H9 (cell line): ENCODE results near the gene CEP170B. TPM values are rescaled to one million over a fixed set of nuclear protein-coding genes. Genes with fewer than 3 reads are reported as not detected.

Source experiments
- DNase-seq: peaks from one replicate; pipeline ENCODE4 v3.0.0-alpha.2; 2017
- H2AFZ ChIP-seq: one replicate; pipeline ENCODE4 v1.6.1; 2013; ENCODE audit warnings: mild to moderate bottlenecking, low read length, control low read depth, moderate library complexity
- H2AK5ac ChIP-seq: 2 replicates; pipeline ENCODE4 v1.6.1; 2013; ENCODE audit warnings: low read length, control low read depth, mixed read lengths; ENCODE audit not compliant: insufficient read length
- H2BK120ac ChIP-seq: one replicate; pipeline ENCODE4 v1.6.1; 2013; ENCODE audit warnings: low read depth, mild to moderate bottlenecking, low read length, control low read depth, inconsistent platforms; ENCODE audit not compliant: poor library complexity, severe bottlenecking
- H2BK12ac ChIP-seq: 2 replicates; pipeline ENCODE4 v1.6.1; 2013; ENCODE audit warnings: low read length, control low read depth, mixed read lengths, low read depth; ENCODE audit not compliant: insufficient read length
- H2BK15ac ChIP-seq: 2 replicates; pipeline ENCODE4 v1.6.1; 2013; ENCODE audit warnings: low read depth, low read length, control low read depth
- H2BK20ac ChIP-seq: one replicate; pipeline ENCODE4 v1.6.1; 2013; ENCODE audit warnings: low read depth, mild to moderate bottlenecking, low read length, control low read depth, inconsistent platforms; ENCODE audit not compliant: poor library complexity, severe bottlenecking
- H2BK5ac ChIP-seq: 2 replicates; pipeline ENCODE4 v1.6.1; 2013; ENCODE audit warnings: low read length, control low read depth, mixed read lengths; ENCODE audit not compliant: insufficient read length
- H3K14ac ChIP-seq: 2 replicates; pipeline ENCODE4 v1.6.1; 2013; ENCODE audit warnings: low read length, control low read depth; ENCODE audit not compliant: insufficient read depth
- H3K18ac ChIP-seq: 2 replicates; pipeline ENCODE4 v1.6.1; 2013; ENCODE audit warnings: low read depth, mild to moderate bottlenecking, mixed read lengths, low read length, control low read depth; ENCODE audit not compliant: insufficient read length
- H3K23ac ChIP-seq: 2 replicates; pipeline ENCODE4 v1.6.1; 2013; ENCODE audit warnings: low read length, control low read depth, mixed read lengths, low read depth; ENCODE audit not compliant: insufficient read length
- H3K23me2 ChIP-seq: 2 replicates; pipeline ENCODE4 v1.6.1; 2013; ENCODE audit warnings: low read depth, mild to moderate bottlenecking, mixed read lengths, low read length, control low read depth; ENCODE audit not compliant: insufficient read length, poor library complexity, severe bottlenecking
- H3K27ac ChIP-seq: 2 replicates; pipeline ENCODE4 v1.5.1; 2013; ENCODE audit warnings: low read length, control low read depth, mixed read lengths, low read depth; ENCODE audit not compliant: insufficient read length
- H3K27me3 ChIP-seq: 2 replicates; pipeline ENCODE4 v1.6.1; 2013; ENCODE audit warnings: low read length, control low read depth, inconsistent platforms; ENCODE audit not compliant: insufficient read depth
- H3K4ac ChIP-seq: 2 replicates; pipeline ENCODE4 v1.6.1; 2013; ENCODE audit warnings: low read depth, mild to moderate bottlenecking, control low read depth, inconsistent platforms, low read length, moderate library complexity
- H3K4me1 ChIP-seq: 2 replicates; pipeline ENCODE4 v1.6.1; 2013; ENCODE audit warnings: low read length, control low read depth, inconsistent platforms; ENCODE audit not compliant: insufficient read depth
- H3K4me2 ChIP-seq: 2 replicates; pipeline ENCODE4 v1.6.1; 2013; ENCODE audit warnings: low read length, control low read depth, mixed read lengths; ENCODE audit not compliant: insufficient read length, insufficient read depth
- H3K56ac ChIP-seq: 2 replicates; pipeline ENCODE4 v1.6.1; 2013; ENCODE audit warnings: low read depth, mild to moderate bottlenecking, mixed read lengths, low read length, control low read depth; ENCODE audit not compliant: insufficient read length
- H3K79me1 ChIP-seq: 2 replicates; pipeline ENCODE4 v1.6.1; 2013; ENCODE audit warnings: low read depth, mild to moderate bottlenecking, moderate library complexity, low read length, control low read depth, inconsistent platforms; ENCODE audit not compliant: insufficient read depth, poor library complexity, severe bottlenecking
- H3K79me2 ChIP-seq: 2 replicates; pipeline ENCODE4 v1.6.1; 2013; ENCODE audit warnings: low read length, control low read depth, inconsistent platforms; ENCODE audit not compliant: insufficient read depth
- H3K9ac ChIP-seq: 2 replicates; pipeline ENCODE4 v1.6.1; 2013; ENCODE audit warnings: low read length, control low read depth, mixed read lengths; ENCODE audit not compliant: insufficient read length; ENCODE audit errors: extremely low read depth
- H3K9me3 ChIP-seq: one replicate; pipeline ENCODE4 v1.6.1; 2013; ENCODE audit warnings: low read depth, low read length, inconsistent platforms; ENCODE audit not compliant: control insufficient read depth
- H3T11ph ChIP-seq: one replicate; pipeline ENCODE4 v1.6.1; 2013; ENCODE audit warnings: mild to moderate bottlenecking, low read length, control low read depth, inconsistent platforms
- H4K20me1 ChIP-seq: one replicate; pipeline ENCODE4 v1.6.1; 2013; ENCODE audit not compliant: control insufficient read depth, insufficient read length, insufficient read depth
- H4K5ac ChIP-seq: 2 replicates; pipeline ENCODE4 v1.6.1; 2013; ENCODE audit warnings: low read depth, mild to moderate bottlenecking, mixed read lengths, low read length, control low read depth; ENCODE audit not compliant: insufficient read length
- H4K8ac ChIP-seq: replicated peaks from 2 replicates; pipeline ENCODE4 v1.6.1; 2013; ENCODE audit warnings: low read length, control low read depth, mixed read lengths, low read depth; ENCODE audit not compliant: insufficient read length
- H4K91ac ChIP-seq: 2 replicates; pipeline ENCODE4 v1.6.1; 2013; ENCODE audit warnings: low read depth, mild to moderate bottlenecking, moderate library complexity, mixed read lengths, low read length, control low read depth; ENCODE audit not compliant: insufficient read length
- H3K27ac Mint-ChIP-seq, 3 experiments: 2 replicates in 2 of 3; 3 replicates in 1 of 3; pipeline ENCODE4 v1.8.0; 2020 to 2021; ENCODE audit warnings: mixed read lengths in 3 of 3, mild to moderate bottlenecking in 1 of 3, moderate library complexity in 1 of 3
- H3K27me3 Mint-ChIP-seq: 2 replicates; pipeline ENCODE4 v1.8.0; 2021; ENCODE audit warnings: low read depth, mild to moderate bottlenecking, moderate library complexity, mixed read lengths
- H3K36me3 Mint-ChIP-seq, 3 experiments: 2 replicates in 2 of 3; 3 replicates in 1 of 3; pipeline ENCODE4 v1.8.0; 2020 to 2021; ENCODE audit warnings: low read depth in 3 of 3, mixed read lengths in 3 of 3; ENCODE audit not compliant: insufficient read depth in 1 of 3
- H3K4me1 Mint-ChIP-seq, 2 experiments: 2 replicates each; pipeline ENCODE4 v1.8.0; 2020; ENCODE audit warnings: mixed read lengths in 2 of 2
- H3K4me3 Mint-ChIP-seq, 2 experiments: 2 replicates in 1 of 2; 3 replicates in 1 of 2; pipeline ENCODE4 v1.8.0; 2020 to 2021; ENCODE audit warnings: mild to moderate bottlenecking in 2 of 2, mixed read lengths in 2 of 2, moderate library complexity in 1 of 2
- H3K9me3 Mint-ChIP-seq, 2 experiments: 2 replicates in 1 of 2; 3 replicates in 1 of 2; pipeline ENCODE4 v1.8.0; 2020; ENCODE audit warnings: mild to moderate bottlenecking in 2 of 2, mixed read lengths in 2 of 2, moderate library complexity in 1 of 2
- WGBS: extraction: QIAGEN DNeasy Blood & Tissue Kit; methylation state at CpG from one replicate; pipeline ENCODE4 v1.1.7; 2013; ENCODE audit warnings: missing lambda C conversion rate, low lambda C conversion rate, mixed read lengths; ENCODE audit not compliant: insufficient read length; ENCODE audit errors: extremely low coverage; 5-methylcytosine and 5-hydroxymethylcytosine counted together
- total RNA-seq: library from RNA; stranded (reverse); gene quantifications from 2 replicates; pipeline ENCODE4 v1.2.1, GENCODE V29; 2021
- TF ChIP-seq, protein P1 (sequence below): fragments of 200-600 bp; sonication (generic); conservative IDR thresholded peaks from 3 replicates; pipeline ENCODE4 v1.8.0; 2021; ENCODE audit warnings: antibody characterized with exemption, mild to moderate bottlenecking

CEP170B gene
- total RNA-seq, 1 experiment from 2014 or later, result 28.8 TPM

DNA sequence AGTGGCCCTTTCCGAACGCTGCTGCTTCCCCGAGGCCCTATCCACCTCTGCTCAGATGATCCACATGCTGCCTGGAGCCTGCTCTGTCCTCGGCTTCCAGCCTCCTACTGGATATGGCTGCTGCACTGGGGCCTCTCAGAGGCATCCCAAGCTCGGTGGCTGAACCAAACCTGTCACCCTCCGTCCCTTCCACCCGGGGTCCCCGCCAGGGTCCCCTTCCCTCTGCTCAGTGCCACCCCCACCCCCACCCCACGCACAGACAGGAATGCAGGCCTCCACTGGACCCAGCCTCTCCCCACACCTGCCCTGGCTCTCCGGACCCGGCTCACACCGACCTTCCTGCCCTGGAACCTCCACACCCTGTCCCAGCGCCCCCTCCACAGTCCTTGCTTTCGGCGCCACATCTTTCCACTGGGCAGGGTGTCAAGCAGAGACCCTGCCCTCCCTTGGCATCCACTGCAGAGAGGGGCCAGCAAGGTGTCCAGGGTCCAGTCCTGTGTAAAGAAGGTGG, 6.1 kb downstream of the CEP170B start:
- Histone ChIP-seq H4K20me1 (no peaks in the 10 kb centered on the region), H3K23me2 (peaks cover 5% of the 10 kb centered on the region), H3K9ac (no peak overlapping the region), H3K27ac (no peak overlapping the region), H3K14ac (no peak overlapping the region), H3K27me3 (no peaks in the 10 kb centered on the region), H3K56ac (no peak overlapping the region), H2BK15ac (no peak overlapping the region), H3K4ac (no peak overlapping the region), H2BK120ac (no peak overlapping the region), H2BK5ac (no peak overlapping the region), H3K18ac (no peak overlapping the region), H3K79me2 (peaks cover 5% of the 10 kb centered on the region; the same call in 1 of the 2 replicates), H3K79me1 (no peaks in the 10 kb centered on the region), H3K4me2 (no peak overlapping the region), H3K9me3 (no peaks in the 10 kb centered on the region), H3T11ph (no peak overlapping the region), H2AK5ac (no peak overlapping the region), H3K4me1 (no peaks in the 10 kb centered on the region; the same call in 1 of the 2 replicates), H3K23ac (no peak overlapping the region), H2BK12ac (no peak overlapping the region), H4K8ac (no peak overlapping the region), H2AFZ (no peak overlapping the region), H2BK20ac (no peak overlapping the region), H4K5ac (no peak overlapping the region), H4K91ac (no peak overlapping the region)
- no peak for DNase-seq
- WGBS, result no CpG with 5 or more reads among the region's 15 CpGs
- Mint-ChIP-seq H3K36me3 (peaks cover 0 to 1% (median 0%) of the 10 kb centered on the region in 3 experiments; a peak in 1 of 7 replicates), H3K4me3 (no peak overlapping the region), H3K27me3 (no peaks in the 10 kb centered on the region; the same call in 1 of the 2 replicates), H3K9me3 (no peaks in the 10 kb centered on the region; a peak in 2 of 5 replicates), H3K4me1 (peaks cover 10 to 34% of the 10 kb centered on the region in 2 experiments), H3K27ac (no peak overlapping the region; a peak in 1 of 7 replicates)
- TF ChIP-seq, protein P1, sequence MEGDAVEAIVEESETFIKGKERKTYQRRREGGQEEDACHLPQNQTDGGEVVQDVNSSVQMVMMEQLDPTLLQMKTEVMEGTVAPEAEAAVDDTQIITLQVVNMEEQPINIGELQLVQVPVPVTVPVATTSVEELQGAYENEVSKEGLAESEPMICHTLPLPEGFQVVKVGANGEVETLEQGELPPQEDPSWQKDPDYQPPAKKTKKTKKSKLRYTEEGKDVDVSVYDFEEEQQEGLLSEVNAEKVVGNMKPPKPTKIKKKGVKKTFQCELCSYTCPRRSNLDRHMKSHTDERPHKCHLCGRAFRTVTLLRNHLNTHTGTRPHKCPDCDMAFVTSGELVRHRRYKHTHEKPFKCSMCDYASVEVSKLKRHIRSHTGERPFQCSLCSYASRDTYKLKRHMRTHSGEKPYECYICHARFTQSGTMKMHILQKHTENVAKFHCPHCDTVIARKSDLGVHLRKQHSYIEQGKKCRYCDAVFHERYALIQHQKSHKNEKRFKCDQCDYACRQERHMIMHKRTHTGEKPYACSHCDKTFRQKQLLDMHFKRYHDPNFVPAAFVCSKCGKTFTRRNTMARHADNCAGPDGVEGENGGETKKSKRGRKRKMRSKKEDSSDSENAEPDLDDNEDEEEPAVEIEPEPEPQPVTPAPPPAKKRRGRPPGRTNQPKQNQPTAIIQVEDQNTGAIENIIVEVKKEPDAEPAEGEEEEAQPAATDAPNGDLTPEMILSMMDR, result no peak
